CD4-positive, CD25-positive, alpha-beta regulatory T cell (primary cell): ENCODE data around the gene UBAP2. TPM values are rescaled to one million over a fixed set of nuclear protein-coding genes. Genes with fewer than 3 reads are reported as not detected.
A peak's percentile ranks its signal among the peaks of the same experiment; 100 is the strongest.

ENCODE experiments used
- ATAC-seq, 2 donors: fragments of 150-1000 bp; cut with Tn5 transposase; one replicate each; pipeline ENCODE4 v1.10.0; 2021; ENCODE audit warnings: low read depth in 2 of 2, moderate number of reproducible peaks in 2 of 2, moderate library complexity in 1 of 2
- DNase-seq, 3 donors: peaks; one replicate each; pipeline versions ENCODE4 v3.0.0 to v3.0.0-alpha.2; 2012 to 2022; ENCODE audit warnings: mixed read lengths in 1 of 3
- H3K27ac ChIP-seq: one replicate; pipeline ENCODE4 v1.7.0; 2013; ENCODE audit warnings: mild to moderate bottlenecking, low read length; ENCODE audit not compliant: insufficient read depth, poor library complexity, severe bottlenecking
- H3K27me3 ChIP-seq: one replicate; pipeline ENCODE4 v1.7.0; 2013; ENCODE audit warnings: low read length; ENCODE audit not compliant: control insufficient read depth, insufficient read depth
- H3K36me3 ChIP-seq: one replicate; pipeline ENCODE4 v1.7.0; 2013; ENCODE audit warnings: mild to moderate bottlenecking, low read length, moderate library complexity; ENCODE audit not compliant: control insufficient read depth, insufficient read depth
- H3K4me1 ChIP-seq: 2 replicates; pipeline ENCODE4 v1.7.0; 2013; ENCODE audit warnings: mild to moderate bottlenecking, low read length; ENCODE audit not compliant: insufficient read depth, control insufficient read depth, poor library complexity, severe bottlenecking
- H3K4me3 ChIP-seq: one replicate; pipeline ENCODE4 v1.7.0; 2013; ENCODE audit warnings: low read depth, mild to moderate bottlenecking, low read length, moderate library complexity
- H3K9me3 ChIP-seq, 2 experiments: 1 replicate in 1 of 2; 2 replicates in 1 of 2; pipeline ENCODE4 v1.7.0; 2013; ENCODE audit warnings: low read length in 2 of 2, mild to moderate bottlenecking in 1 of 2, moderate library complexity in 1 of 2; ENCODE audit not compliant: control insufficient read depth in 2 of 2
- H3K27ac Mint-ChIP-seq, 3 donors: one replicate each; pipeline ENCODE4 v1.8.0; 2020 to 2022; ENCODE audit warnings: mild to moderate bottlenecking in 3 of 3, mixed read lengths in 3 of 3, moderate library complexity in 2 of 3
- H3K27me3 Mint-ChIP-seq: one replicate; pipeline ENCODE4 v1.8.0; 2022; ENCODE audit warnings: mild to moderate bottlenecking, mixed read lengths
- H3K36me3 Mint-ChIP-seq: one replicate; pipeline ENCODE4 v1.8.0; 2020; ENCODE audit warnings: mixed read lengths
- H3K4me1 Mint-ChIP-seq, 4 donors: one replicate each; pipeline ENCODE4 v1.8.0; 2020 to 2022; ENCODE audit warnings: mixed read lengths in 4 of 4, mild to moderate bottlenecking in 1 of 4
- H3K4me3 Mint-ChIP-seq, 4 donors: one replicate each; pipeline ENCODE4 v1.8.0; 2020 to 2022; ENCODE audit warnings: mild to moderate bottlenecking in 4 of 4, mixed read lengths in 4 of 4, moderate library complexity in 3 of 4
- H3K9me3 Mint-ChIP-seq, 7 donors: one replicate each; pipeline ENCODE4 v1.8.0; 2020 to 2022; ENCODE audit warnings: mixed read lengths in 7 of 7, mild to moderate bottlenecking in 3 of 7, moderate library complexity in 2 of 7
- polyA plus RNA-seq, 4 donors: library from polyadenylated mRNA; unstranded; fragments of 300-500 nt; fragmentation: Illumina TruSeq; gene quantifications; one replicate each; pipeline ENCODE4 v1.2.3, GENCODE V29; 2021
- total RNA-seq: library from RNA; stranded (reverse); gene quantifications from one replicate; pipeline ENCODE4 v1.2.3, GENCODE V29; 2022

Gene UBAP2
- 38.9 TPM for total RNA-seq
- 10 to 100 TPM in 1 of 4 donors, 1 to 10 TPM in 3; 6.6 to 10.3 (median 8.7) TPM for polyA plus RNA-seq

GRCh38 chr9:34048727-34049629 is at the start of gene UBAP2:
Gene UBAP2 (minus strand): TSS chr9:34048887. CDS start chr9:34017148, 31,739 bp downstream.
- H3K4me3 Mint-ChIP-seq: peak within 1 kb of the TSS; percentile 97 to 99 (median 98)
- no peaks in the 10 kb centered on the region for H3K9me3 ChIP-seq
- H3K4me3 ChIP-seq: peak within 1 kb of the TSS; percentile 94
- DNase-seq (peak; percentile 95 to 98 (median 98)), ATAC-seq (peak; percentile 87)
- peaks cover 27% of the 10 kb centered on the region for H3K4me1 ChIP-seq
- H3K36me3 Mint-ChIP-seq: no peaks in the 10 kb centered on the region
- no peaks in the 10 kb centered on the region for H3K36me3 ChIP-seq
- peaks cover 0 to 2% (median 0%) of the 10 kb centered on the region in 7 donors for H3K9me3 Mint-ChIP-seq
- H3K27me3 ChIP-seq: no peaks in the 10 kb centered on the region
- peaks cover 5% of the 10 kb centered on the region for H3K27me3 Mint-ChIP-seq
- H3K4me1 Mint-ChIP-seq: peaks cover 19 to 43% (median 31%) of the 10 kb centered on the region in 4 donors
- H3K27ac Mint-ChIP-seq: peak within 1 kb of the TSS; percentile 97 to 100 (median 99)
- H3K27ac ChIP-seq: peak within 1 kb of the TSS; percentile 91

- Mint-ChIP-seq H3K4me3 (no peak overlapping the region), H3K27me3 (no peaks in the 10 kb centered on the region), H3K9me3 (no peaks in the 10 kb centered on the region), H3K4me1 (peaks cover 0 to 3% (median 1%) of the 10 kb centered on the region in 4 donors), H3K27ac (peak overlapping the region in 1 of 3 donors; percentile 42), H3K36me3 (peaks cover 14% of the 10 kb centered on the region)
- no peaks in the 10 kb centered on the region for H3K27me3 ChIP-seq
- no peak for DNase-seq
- peaks cover 79% of the 10 kb centered on the region for H3K36me3 ChIP-seq
- no peaks in the 10 kb centered on the region for H3K4me1 ChIP-seq
- no peaks in the 10 kb centered on the region for H3K9me3 ChIP-seq
- no peak for ATAC-seq
- no peak overlapping the region for H3K27ac ChIP-seq
- no peak overlapping the region for H3K4me3 ChIP-seq
Observed at GRCh38 chr9:34098307-34098706, 49.6 kb upstream of the UBAP2 start.

- H3K27me3 Mint-ChIP-seq: no peaks in the 10 kb centered on the region
- Histone ChIP-seq H3K27me3 (no peaks in the 10 kb centered on the region), H3K9me3 (no peaks in the 10 kb centered on the region), H3K27ac (no peak overlapping the region), H3K36me3 (peaks cover 80% of the 10 kb centered on the region), H3K4me1 (no peaks in the 10 kb centered on the region), H3K4me3 (no peak overlapping the region)
- no peak for DNase-seq
- no peak overlapping the region for H3K27ac Mint-ChIP-seq
- no peak overlapping the region for H3K4me3 Mint-ChIP-seq
- peaks cover 18% of the 10 kb centered on the region for H3K36me3 Mint-ChIP-seq
- no peaks in the 10 kb centered on the region for H3K9me3 Mint-ChIP-seq
- ATAC-seq: no peak
- peaks cover 0 to 5% (median 3%) of the 10 kb centered on the region in 4 donors for H3K4me1 Mint-ChIP-seq
Observed at GRCh38 chr9:34097865-34098264, 49.2 kb upstream of the UBAP2 start.

- H3K4me1 Mint-ChIP-seq: peaks cover 0 to 8% (median 6%) of the 10 kb centered on the region in 4 donors
- no peaks in the 10 kb centered on the region for H3K9me3 Mint-ChIP-seq
- H3K27ac Mint-ChIP-seq: peak overlapping the region in 1 of 3 donors; percentile 55
- Histone ChIP-seq H3K9me3 (no peaks in the 10 kb centered on the region), H3K36me3 (peaks cover 79% of the 10 kb centered on the region), H3K27ac (no peak overlapping the region), H3K4me1 (no peaks in the 10 kb centered on the region), H3K27me3 (no peaks in the 10 kb centered on the region), H3K4me3 (no peak overlapping the region)
- no peak for ATAC-seq
- no peak for DNase-seq
- peaks cover 21% of the 10 kb centered on the region for H3K36me3 Mint-ChIP-seq
- H3K27me3 Mint-ChIP-seq: no peaks in the 10 kb centered on the region
- no peak overlapping the region for H3K4me3 Mint-ChIP-seq
Observed at GRCh38 chr9:34096751-34097150, 48.1 kb upstream of the UBAP2 start.

GRCh38 chr9:34093578-34093977 is 44.9 kb upstream of the UBAP2 start:
- DNase-seq: no peak
- Mint-ChIP-seq H3K9me3 (no peaks in the 10 kb centered on the region), H3K36me3 (peaks cover 32% of the 10 kb centered on the region)

GRCh38 chr9:34089311-34089710 is 40.6 kb upstream of the UBAP2 start:
- H3K4me1 ChIP-seq: no peaks in the 10 kb centered on the region
- peaks cover 80% of the 10 kb centered on the region for H3K36me3 ChIP-seq
- Mint-ChIP-seq H3K36me3 (peaks cover 55% of the 10 kb centered on the region), H3K27me3 (no peaks in the 10 kb centered on the region), H3K4me1 (peaks cover 0 to 10% (median 5%) of the 10 kb centered on the region in 4 donors), H3K27ac (peak overlapping the region in 1 of 3 donors; percentile 68), H3K4me3 (no peak overlapping the region), H3K9me3 (no peaks in the 10 kb centered on the region)
- no peak overlapping the region for H3K4me3 ChIP-seq
- no peak overlapping the region for H3K27ac ChIP-seq
- H3K27me3 ChIP-seq: no peaks in the 10 kb centered on the region
- DNase-seq: no peak
- ATAC-seq: no peak
- H3K9me3 ChIP-seq: no peaks in the 10 kb centered on the region

More at GRCh38 chr9:34093578-34093977, 44.9 kb upstream of the UBAP2 start:
- H3K4me1 ChIP-seq: no peaks in the 10 kb centered on the region
- Mint-ChIP-seq H3K4me1 (peaks cover 0 to 8% (median 6%) of the 10 kb centered on the region in 4 donors), H3K27me3 (no peaks in the 10 kb centered on the region), H3K27ac (peak overlapping the region in 1 of 3 donors; percentile 76), H3K4me3 (no peak overlapping the region)
- no peaks in the 10 kb centered on the region for H3K9me3 ChIP-seq
- no peak for ATAC-seq
- H3K4me3 ChIP-seq: no peak overlapping the region
- H3K27me3 ChIP-seq: no peaks in the 10 kb centered on the region
- H3K36me3 ChIP-seq: peaks cover 87% of the 10 kb centered on the region
- H3K27ac ChIP-seq: no peak overlapping the region

- peaks cover 46% of the 10 kb centered on the region for H3K36me3 Mint-ChIP-seq
- peaks cover 60% of the 10 kb centered on the region for H3K36me3 ChIP-seq
Observed at GRCh38 chr9:34087370-34087769, 38.7 kb upstream of the UBAP2 start.

More at GRCh38 chr9:34087370-34087769, 38.7 kb upstream of the UBAP2 start:
- H3K9me3 ChIP-seq: no peaks in the 10 kb centered on the region
- no peaks in the 10 kb centered on the region for H3K4me1 ChIP-seq
- ATAC-seq (no peak), DNase-seq (no peak)
- Mint-ChIP-seq H3K27me3 (no peaks in the 10 kb centered on the region), H3K4me1 (peaks cover 0 to 13% (median 3%) of the 10 kb centered on the region in 4 donors), H3K4me3 (no peak overlapping the region), H3K27ac (peak overlapping the region in 1 of 3 donors; percentile 53), H3K9me3 (no peaks in the 10 kb centered on the region)
- H3K4me3 ChIP-seq: no peak overlapping the region
- no peaks in the 10 kb centered on the region for H3K27me3 ChIP-seq
- H3K27ac ChIP-seq: no peak overlapping the region
